Neural cell (in vitro differentiated cells): ENCODE data around the gene SSBP3. TPM values are rescaled to one million over a fixed set of nuclear protein-coding genes. Genes with fewer than 3 reads are reported as not detected.
A peak's percentile ranks its signal among the peaks of the same experiment; 100 is the strongest.

ENCODE experiments used
- H2AFZ ChIP-seq: fragments of 200-600, 300-800 bp; sonication (generic), shearing (Covaris generic); 2 replicates; pipeline ENCODE4 v1.6.0; 2014; ENCODE audit warnings: low read depth, mild to moderate bottlenecking, antibody characterized with exemption, low read length, moderate library complexity
- H3F3A ChIP-seq: fragments of 200-600 bp; shearing (Covaris generic); 2 replicates; pipeline ENCODE4 v1.6.1; 2016; ENCODE audit warnings: mild to moderate bottlenecking, moderate library complexity, mixed read lengths, antibody characterized with exemption, low read length; ENCODE audit not compliant: insufficient read depth, poor library complexity, severe bottlenecking
- H3K27ac ChIP-seq: fragments of 200-600, 300-800 bp; sonication (generic), shearing (Covaris generic); 2 replicates; pipeline ENCODE4 v1.5.1; 2014; ENCODE audit warnings: mild to moderate bottlenecking, low read length, moderate library complexity
- H3K27me3 ChIP-seq: fragments of 300-800, 200-600 bp; sonication (generic), shearing (Covaris generic); 2 replicates; pipeline ENCODE4 v1.6.0; 2014; ENCODE audit warnings: mild to moderate bottlenecking, low read depth, low read length, moderate library complexity; ENCODE audit not compliant: insufficient read depth
- H3K36me3 ChIP-seq: fragments of 300-800, 200-600 bp; sonication (generic), shearing (Covaris generic); 2 replicates; pipeline ENCODE4 v1.5.1; 2014; ENCODE audit warnings: mild to moderate bottlenecking, antibody characterized with exemption, low read length, moderate library complexity; ENCODE audit not compliant: insufficient read depth
- H3K4me2 ChIP-seq: fragments of 300-800, 200-600 bp; sonication (generic), shearing (Covaris generic); 2 replicates; pipeline ENCODE4 v1.6.0; 2014; ENCODE audit warnings: mild to moderate bottlenecking, low read length
- H3K4me3 ChIP-seq: fragments of 300-800, 200-600 bp; sonication (generic), shearing (Covaris generic); 2 replicates; pipeline ENCODE4 v1.5.1; 2014; ENCODE audit warnings: mild to moderate bottlenecking, low read length, moderate library complexity
- H3K79me2 ChIP-seq: fragments of 200-600 bp; shearing (Covaris generic); replicated peaks from 2 replicates; pipeline ENCODE4 v1.6.0; 2014; ENCODE audit warnings: mild to moderate bottlenecking, low read length, moderate library complexity; ENCODE audit not compliant: insufficient read depth
- H3K9ac ChIP-seq: fragments of 300-800, 200-600 bp; sonication (generic), shearing (Covaris generic); 2 replicates; pipeline ENCODE4 v1.6.1; 2016; ENCODE audit warnings: mild to moderate bottlenecking, low read length, mixed read lengths
- H3K9me2 ChIP-seq: fragments of 200-600 bp; shearing (Covaris generic); 2 replicates; pipeline ENCODE4 v1.6.1; 2016; ENCODE audit warnings: mild to moderate bottlenecking, low read length, mixed read lengths; ENCODE audit not compliant: insufficient read depth
- H3K9me3 ChIP-seq: fragments of 200-600, 300-800 bp; sonication (generic), shearing (Covaris generic); 2 replicates; pipeline ENCODE4 v1.6.1; 2016; ENCODE audit warnings: mild to moderate bottlenecking, mixed run types, low read length, moderate library complexity, mixed read lengths
- H4K20me1 ChIP-seq: fragments of 200-600 bp; shearing (Covaris generic); 2 replicates; pipeline ENCODE4 v1.6.1; 2016; ENCODE audit warnings: mild to moderate bottlenecking, mixed run types; ENCODE audit not compliant: insufficient read depth
- CTCF ChIP-seq: fragments of 450-650 bp; IDR thresholded peaks from 2 replicates; pipeline ENCODE4 v1.5.1; 2014; ENCODE audit warnings: antibody characterized with exemption, mild to moderate bottlenecking, moderate library complexity; ENCODE audit not compliant: poor library complexity, severe bottlenecking
- EP300 ChIP-seq: fragments of 450-650 bp; conservative IDR thresholded peaks from 2 replicates; pipeline ENCODE4 v1.6.1; 2014; ENCODE audit warnings: antibody characterized with exemption, mild to moderate bottlenecking, moderate library complexity; ENCODE audit not compliant: poor library complexity, severe bottlenecking
- EZH2 ChIP-seq: fragments of 200-600, 300-800 bp; shearing (Covaris generic), sonication (generic); IDR thresholded peaks from 2 replicates; pipeline ENCODE4 v1.6.1; 2014; ENCODE audit warnings: antibody characterized with exemption, low read length, borderline replicate concordance, mild to moderate bottlenecking; ENCODE audit not compliant: insufficient read depth, poor library complexity, severe bottlenecking
- MXI1 ChIP-seq: fragments of 450-650 bp; conservative IDR thresholded peaks from 2 replicates; pipeline ENCODE4 v1.6.1; 2014; ENCODE audit warnings: antibody characterized with exemption, mild to moderate bottlenecking; ENCODE audit not compliant: poor library complexity, severe bottlenecking
- POLR2AphosphoS5 ChIP-seq: IDR thresholded peaks from 2 replicates; pipeline ENCODE4 v1.6.1; 2012
- RAD21 ChIP-seq: fragments of 450-650 bp; conservative IDR thresholded peaks from 2 replicates; pipeline ENCODE4 v1.6.1; 2014; ENCODE audit warnings: antibody characterized with exemption, mild to moderate bottlenecking, moderate library complexity
- SMC3 ChIP-seq: fragments of 450-650 bp; conservative IDR thresholded peaks from 2 replicates; pipeline ENCODE4 v1.6.1; 2014; ENCODE audit warnings: antibody characterized with exemption, mild to moderate bottlenecking, moderate library complexity; ENCODE audit not compliant: poor library complexity
- TAF1 ChIP-seq: IDR thresholded peaks from 2 replicates; pipeline ENCODE4 v1.6.1; 2012; ENCODE audit warnings: low read depth
- polyA plus RNA-seq: library from polyadenylated mRNA; depleted of rRNA; stranded (reverse); fragments of >200 nt; gene quantifications from 2 replicates; pipeline ENCODE4 v1.2.3, GENCODE V29; 2014
- TF ChIP-seq, protein P1 (sequence below): IDR thresholded peaks from 2 replicates; pipeline ENCODE4 v1.6.1; 2012; ENCODE audit warnings: borderline replicate concordance

The SSBP3 gene
- polyA plus RNA-seq, 1 donor from 2014 or later = 77.4 TPM

DNA sequence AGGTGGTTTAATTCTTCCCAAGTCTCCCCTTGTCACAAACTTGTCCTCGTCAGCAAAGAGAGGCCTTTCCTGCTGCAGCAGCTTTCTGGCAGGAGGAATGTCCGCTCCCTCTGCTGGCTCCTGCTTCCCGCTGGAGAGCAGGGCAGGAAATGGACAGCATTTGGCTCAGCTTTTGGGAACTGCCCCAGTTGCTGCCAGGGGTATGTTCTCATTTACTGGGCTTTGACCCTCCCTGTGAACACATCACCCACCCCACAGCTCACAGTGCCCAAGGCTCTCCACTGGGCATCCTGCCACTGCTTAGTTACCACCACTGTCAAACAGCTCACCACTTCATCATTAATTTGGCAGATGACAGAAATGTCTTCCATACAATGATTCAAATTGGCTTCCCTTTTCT lies 130.8 kb downstream of the SSBP3 start:
- no peak overlapping the region for H2AFZ ChIP-seq
- TF ChIP-seq, protein P1, sequence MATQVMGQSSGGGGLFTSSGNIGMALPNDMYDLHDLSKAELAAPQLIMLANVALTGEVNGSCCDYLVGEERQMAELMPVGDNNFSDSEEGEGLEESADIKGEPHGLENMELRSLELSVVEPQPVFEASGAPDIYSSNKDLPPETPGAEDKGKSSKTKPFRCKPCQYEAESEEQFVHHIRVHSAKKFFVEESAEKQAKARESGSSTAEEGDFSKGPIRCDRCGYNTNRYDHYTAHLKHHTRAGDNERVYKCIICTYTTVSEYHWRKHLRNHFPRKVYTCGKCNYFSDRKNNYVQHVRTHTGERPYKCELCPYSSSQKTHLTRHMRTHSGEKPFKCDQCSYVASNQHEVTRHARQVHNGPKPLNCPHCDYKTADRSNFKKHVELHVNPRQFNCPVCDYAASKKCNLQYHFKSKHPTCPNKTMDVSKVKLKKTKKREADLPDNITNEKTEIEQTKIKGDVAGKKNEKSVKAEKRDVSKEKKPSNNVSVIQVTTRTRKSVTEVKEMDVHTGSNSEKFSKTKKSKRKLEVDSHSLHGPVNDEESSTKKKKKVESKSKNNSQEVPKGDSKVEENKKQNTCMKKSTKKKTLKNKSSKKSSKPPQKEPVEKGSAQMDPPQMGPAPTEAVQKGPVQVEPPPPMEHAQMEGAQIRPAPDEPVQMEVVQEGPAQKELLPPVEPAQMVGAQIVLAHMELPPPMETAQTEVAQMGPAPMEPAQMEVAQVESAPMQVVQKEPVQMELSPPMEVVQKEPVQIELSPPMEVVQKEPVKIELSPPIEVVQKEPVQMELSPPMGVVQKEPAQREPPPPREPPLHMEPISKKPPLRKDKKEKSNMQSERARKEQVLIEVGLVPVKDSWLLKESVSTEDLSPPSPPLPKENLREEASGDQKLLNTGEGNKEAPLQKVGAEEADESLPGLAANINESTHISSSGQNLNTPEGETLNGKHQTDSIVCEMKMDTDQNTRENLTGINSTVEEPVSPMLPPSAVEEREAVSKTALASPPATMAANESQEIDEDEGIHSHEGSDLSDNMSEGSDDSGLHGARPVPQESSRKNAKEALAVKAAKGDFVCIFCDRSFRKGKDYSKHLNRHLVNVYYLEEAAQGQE = no peak
- TF ChIP-seq POLR2AphosphoS5 (peak; percentile 9), EZH2 (no peak), CTCF (no peak)
- no peaks in the 10 kb centered on the region for H3F3A ChIP-seq
- H4K20me1 ChIP-seq = peaks cover 12% of the 10 kb centered on the region
- no peak overlapping the region for H3K27ac ChIP-seq
- H3K9me3 ChIP-seq = no peaks in the 10 kb centered on the region
- no peak overlapping the region for H3K4me3 ChIP-seq
- no peaks in the 10 kb centered on the region for H3K9me2 ChIP-seq
- H3K4me2 ChIP-seq = no peak overlapping the region
- H3K9ac ChIP-seq = no peak overlapping the region
- H3K79me2 ChIP-seq = peaks cover 29% of the 10 kb centered on the region
- H3K36me3 ChIP-seq = no peaks in the 10 kb centered on the region
- no peaks in the 10 kb centered on the region for H3K27me3 ChIP-seq

DNA sequence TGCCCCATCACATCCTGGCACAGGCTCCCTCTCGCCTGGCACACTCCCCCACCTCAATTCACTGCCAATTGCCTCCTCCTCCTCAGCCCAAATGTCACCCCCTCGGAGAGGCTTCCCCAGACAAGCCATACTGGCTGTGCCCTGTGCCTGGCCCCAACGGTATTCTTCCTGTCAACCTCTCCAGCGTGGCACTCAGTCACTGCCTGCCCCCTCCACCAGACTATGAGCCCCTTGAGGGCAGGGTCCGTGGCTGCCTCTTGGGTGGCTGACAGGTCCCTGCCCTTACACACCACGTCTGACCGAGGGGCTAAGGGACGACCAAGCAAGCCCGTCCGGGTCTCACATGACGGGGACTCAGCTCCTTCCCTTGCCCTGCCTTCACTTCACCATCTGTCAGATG lies 131.3 kb downstream of the SSBP3 start:
- H2AFZ ChIP-seq = no peak overlapping the region
- no peak overlapping the region for H3K4me3 ChIP-seq
- no peak overlapping the region for H3K4me2 ChIP-seq
- no peaks in the 10 kb centered on the region for H3F3A ChIP-seq
- no peak overlapping the region for H3K9ac ChIP-seq
- TF ChIP-seq RAD21 (no peak), SMC3 (no peak), TAF1 (no peak), EP300 (no peak), EZH2 (no peak), CTCF (no peak), POLR2AphosphoS5 (no peak), MXI1 (no peak)
- TF ChIP-seq, protein P1 = no peak
- H3K27me3 ChIP-seq = no peaks in the 10 kb centered on the region
- no peaks in the 10 kb centered on the region for H3K36me3 ChIP-seq
- H3K9me2 ChIP-seq = no peaks in the 10 kb centered on the region
- H3K9me3 ChIP-seq = no peaks in the 10 kb centered on the region
- H3K79me2 ChIP-seq = peaks cover 34% of the 10 kb centered on the region
- peaks cover 12% of the 10 kb centered on the region for H4K20me1 ChIP-seq
- no peak overlapping the region for H3K27ac ChIP-seq
